GM18520 (cell line): ENCODE measurements around the gene ACTG1.
"Not testable (repeated sequence)": the region's sequence is repeated elsewhere in the genome, so short reads cannot be mapped to it uniquely, and the experiment has no call there.

ENCODE experiments used
- ATAC-seq: cut with Tn5 transposase; IDR thresholded peaks from one replicate; pipeline ENCODE4 v1.9.1; 2021; ENCODE audit not compliant: unreplicated experiment

ACTG1 gene

DNA sequence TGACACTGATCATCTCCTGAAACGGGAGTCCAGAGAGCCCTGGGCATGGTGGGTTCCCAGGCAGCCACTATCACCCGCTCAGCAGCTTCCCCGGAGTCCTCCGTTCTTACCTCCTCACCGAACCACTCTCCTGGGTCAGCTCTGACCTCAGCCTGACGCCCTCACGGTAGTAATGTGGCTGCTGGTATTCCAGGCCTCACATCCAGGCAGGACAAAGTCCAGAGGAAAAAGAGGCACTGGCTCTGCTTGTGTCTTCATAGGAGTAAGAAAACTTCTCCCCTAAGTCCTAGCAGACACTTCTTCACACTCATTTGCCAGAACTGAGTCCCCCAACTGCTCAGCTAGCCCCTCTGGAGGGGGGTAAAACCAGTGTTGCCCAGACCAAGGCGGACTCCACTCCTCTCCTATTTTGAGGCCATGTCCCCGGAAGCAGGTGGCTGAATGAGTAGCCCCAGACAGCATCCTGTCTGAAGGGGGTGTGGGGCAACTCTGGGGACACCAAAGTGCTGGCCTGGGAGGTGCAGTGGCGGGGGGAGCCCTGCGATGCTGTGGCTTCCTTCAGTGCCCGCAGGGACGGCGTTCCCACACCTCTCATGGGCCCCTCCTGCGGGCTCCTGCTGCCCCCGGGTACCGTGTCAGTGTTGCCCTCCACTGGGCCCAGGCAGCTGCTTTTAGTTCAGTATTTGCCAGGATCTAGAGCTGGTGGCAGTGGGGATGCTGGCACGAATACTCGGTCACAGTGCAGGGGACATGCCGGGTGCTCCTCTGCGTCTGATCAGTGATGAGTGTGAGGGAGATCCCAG is 20.9 kb upstream of the ACTG1 start:
- ATAC-seq = no peak

DNA sequence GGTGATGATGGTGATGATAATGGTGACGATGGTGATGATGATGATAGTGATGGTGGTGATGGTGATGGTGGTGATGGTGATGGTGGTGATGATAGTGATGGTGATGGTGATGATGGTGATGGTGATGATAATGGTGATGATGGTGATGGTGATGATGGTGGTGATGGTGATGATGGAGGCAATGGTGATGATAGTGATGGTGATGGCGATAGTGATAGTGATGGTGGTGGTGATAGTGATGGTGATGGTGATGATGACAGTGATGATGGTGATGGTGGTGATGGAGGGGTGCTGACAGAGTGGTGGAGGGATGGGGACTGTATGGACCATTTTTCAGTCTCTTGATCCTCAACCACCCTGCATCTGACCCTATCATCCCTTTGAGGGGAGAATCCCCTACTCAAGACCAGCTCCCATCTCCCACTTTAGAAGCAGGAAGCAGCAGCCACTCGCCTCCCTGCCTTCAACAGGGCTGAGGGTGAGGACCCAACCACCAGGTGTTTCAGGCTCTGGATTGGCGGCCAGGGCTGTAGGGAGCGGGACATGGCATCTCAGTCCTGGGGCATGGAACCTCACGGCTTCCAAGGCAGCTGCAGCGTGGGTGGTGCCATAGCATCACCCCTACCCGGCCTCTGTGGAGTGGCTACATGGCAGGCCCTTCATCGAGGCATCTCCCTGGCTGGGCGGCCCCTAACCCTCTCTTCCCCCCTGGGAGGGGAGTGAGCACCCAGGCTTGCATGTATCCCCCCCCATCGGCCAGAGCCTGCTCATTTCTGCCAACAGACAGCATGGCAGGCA is 20.1 kb upstream of the ACTG1 start:
- no peak for ATAC-seq

DNA sequence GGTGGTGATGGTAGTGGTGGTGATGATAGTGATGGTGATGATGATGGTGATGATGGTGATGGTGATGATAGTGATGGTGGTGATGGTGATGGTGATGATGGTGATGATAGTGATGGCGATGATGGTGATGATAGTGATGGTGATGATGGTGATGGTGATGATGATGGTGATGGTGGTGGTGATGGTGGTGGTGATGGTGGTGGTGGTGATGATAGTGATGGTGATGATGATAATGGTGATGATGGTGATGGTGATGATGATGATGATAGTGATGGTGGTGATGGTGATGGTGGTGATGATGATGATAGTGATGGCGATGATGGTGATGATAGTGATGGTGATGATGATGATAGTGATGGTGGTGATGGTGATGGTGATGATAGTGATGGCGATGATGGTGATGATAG is 19.4 kb upstream of the ACTG1 start:
- not testable (repeated sequence) for ATAC-seq

DNA sequence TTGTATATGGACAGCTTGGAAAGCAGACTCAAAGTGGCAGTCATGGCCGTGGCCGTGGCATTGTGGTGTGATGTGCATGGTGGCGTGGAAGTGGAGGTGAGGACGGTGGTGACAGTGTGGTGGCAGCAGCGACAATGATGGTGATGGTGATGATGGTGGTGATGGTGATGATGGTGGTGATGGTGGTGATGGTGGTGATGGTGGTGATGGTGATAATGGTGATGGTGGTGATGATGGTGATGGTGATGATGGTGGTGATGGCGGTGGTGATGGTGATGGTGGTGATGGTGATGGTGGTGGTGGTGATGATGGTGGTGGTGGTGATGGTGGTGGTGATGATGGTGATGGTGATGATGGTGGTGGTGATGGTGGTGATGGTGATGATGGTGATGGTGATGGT is 18.4 kb upstream of the ACTG1 start:
- not testable (repeated sequence) for ATAC-seq

DNA sequence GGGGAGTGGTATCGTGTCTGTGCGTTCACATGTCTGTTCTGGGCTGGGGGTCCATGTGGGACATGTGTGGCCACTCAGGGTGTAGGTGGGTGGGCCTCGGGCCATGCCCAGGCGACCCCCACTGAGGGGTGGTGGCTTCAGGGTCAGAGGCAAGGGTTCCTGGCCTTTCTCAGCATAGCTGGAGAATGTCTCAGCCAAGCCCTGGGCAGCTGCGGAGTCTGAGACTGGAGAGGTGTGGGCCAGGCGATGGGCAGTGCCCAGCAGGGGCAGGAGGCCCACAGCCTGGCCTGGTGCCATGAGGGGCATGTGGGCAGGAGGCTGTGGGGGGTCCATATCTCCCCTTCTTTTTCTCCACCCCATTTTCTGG is 16.8 kb upstream of the ACTG1 start:
- no peak for ATAC-seq

DNA sequence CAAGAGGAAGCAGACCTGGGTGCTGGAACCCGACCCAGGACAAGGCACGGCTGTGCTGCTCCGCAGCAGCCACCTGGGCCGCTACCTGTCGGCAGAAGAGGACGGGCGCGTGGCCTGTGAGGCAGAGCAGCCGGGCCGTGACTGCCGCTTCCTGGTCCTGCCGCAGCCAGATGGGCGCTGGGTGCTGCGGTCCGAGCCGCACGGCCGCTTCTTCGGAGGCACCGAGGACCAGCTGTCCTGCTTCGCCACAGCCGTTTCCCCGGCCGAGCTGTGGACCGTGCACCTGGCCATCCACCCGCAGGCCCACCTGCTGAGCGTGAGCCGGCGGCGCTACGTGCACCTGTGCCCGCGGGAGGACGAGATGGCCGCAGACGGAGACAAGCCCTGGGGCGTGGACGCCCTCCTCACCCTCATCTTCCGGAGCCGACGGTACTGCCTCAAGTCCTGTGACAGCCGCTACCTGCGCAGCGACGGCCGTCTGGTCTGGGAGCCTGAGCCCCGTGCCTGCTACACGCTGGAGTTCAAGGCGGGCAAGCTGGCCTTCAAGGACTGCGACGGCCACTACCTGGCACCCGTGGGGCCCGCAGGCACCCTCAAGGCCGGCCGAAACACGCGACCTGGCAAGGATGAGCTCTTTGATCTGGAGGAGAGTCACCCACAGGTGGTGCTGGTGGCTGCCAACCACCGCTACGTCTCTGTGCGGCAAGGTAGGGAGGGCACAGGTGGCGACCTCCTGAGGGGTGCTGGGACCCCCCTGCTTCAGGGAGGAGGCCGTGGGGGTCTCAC is 16.2 kb upstream of the ACTG1 start:
- no peak for ATAC-seq

DNA sequence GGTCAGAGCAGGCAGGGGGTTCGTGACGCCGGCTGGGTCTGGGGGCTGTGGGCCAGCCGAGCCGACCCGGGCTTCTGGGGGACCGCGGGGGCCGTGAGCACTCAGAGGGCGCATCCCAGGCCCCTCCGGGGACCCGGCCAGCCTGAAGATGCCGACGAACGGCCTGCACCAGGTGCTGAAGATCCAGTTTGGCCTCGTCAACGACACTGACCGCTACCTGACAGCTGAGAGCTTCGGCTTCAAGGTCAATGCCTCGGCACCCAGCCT is 15.7 kb upstream of the ACTG1 start:
- ATAC-seq = no peak

DNA sequence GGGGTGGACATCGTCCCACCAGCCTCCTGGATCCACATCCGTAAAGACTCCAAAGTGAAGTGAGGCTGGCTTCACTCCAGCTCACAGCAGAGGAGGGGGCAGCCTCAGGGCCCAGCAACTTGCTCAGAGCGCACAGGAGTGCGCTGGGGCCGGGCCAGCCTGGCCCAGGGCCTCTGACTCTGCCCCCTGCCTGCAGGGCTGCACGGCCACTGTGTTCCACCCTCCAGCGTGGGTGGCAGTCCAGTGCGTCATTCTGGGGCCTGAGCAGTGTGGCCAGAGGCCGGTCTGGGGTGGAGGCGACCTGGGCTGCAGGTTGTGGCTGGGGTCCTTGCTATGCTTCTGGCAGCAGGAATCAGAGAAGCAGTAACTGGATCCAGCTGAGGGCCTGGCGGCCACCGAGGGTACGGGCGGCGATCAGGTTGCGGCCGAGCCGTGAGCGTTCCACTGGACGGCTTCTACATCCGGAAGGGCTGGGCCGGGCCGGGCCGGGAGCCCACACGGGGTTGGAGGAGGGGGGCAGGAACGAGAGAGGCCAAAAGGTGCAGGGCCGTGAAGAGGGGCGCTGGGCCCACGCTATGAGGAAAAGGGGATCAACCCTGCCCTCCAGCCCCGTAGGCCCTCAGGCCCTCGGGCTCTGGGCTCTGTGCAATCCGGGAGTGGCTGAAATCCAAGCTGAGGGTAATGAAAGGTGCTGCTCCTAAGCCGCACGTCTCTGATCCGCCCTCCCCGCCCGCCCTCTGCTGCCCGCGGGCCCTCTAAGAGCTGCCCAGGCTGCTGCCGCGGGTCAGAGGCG is 15.2 kb upstream of the ACTG1 start, which contains the start of gene FSCN2:
FSCN2 (plus strand) TSS at position 787 of the 793 bp plus-strand sequence. CDS start 155 bp downstream, outside the sequence.
- ATAC-seq = no peak

DNA sequence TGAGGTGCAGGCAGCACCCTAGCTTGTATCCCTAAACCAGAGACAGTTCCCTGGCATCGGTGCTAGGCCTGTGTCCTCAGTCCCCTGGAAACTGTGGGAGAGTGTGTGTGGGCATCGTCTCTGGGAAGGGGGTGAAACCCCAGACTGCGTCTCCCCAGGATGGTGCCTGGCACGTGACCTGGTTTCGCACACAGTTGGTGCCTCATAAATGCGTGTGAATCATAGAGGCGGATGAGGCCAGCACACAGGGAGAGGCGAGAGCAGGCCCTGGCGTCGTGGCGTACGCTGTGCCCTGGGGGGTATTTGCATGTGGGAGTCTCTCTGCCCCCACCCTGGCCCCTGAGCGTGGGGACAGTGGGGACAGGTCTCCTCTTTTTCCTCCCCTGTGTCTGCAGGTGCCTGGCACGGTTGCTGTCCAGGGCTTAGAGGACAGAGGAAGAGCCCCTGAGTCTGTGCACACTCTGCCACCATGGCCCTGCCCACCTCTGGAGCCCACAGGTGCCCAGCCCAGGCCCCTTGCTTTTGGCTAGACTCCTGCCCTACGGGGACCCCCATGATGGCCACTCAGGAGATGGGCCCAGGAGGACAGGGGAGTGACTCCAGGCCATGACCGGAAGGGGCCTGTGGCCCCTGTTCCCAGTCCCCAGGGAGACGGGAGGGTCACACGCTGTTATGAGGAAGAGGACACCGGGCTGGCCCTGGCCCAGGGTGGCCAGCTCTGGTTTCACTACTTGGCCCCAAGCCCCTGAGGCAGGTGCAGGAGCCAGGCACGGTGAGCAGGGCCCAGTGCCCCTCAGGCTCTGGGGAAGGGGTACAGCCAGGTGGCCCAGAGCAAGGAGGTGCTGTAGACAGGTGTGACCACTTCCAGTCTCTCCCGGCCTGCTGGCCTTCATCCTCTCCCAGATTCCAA is 14.3 kb upstream of the ACTG1 start:
- no peak for ATAC-seq

DNA sequence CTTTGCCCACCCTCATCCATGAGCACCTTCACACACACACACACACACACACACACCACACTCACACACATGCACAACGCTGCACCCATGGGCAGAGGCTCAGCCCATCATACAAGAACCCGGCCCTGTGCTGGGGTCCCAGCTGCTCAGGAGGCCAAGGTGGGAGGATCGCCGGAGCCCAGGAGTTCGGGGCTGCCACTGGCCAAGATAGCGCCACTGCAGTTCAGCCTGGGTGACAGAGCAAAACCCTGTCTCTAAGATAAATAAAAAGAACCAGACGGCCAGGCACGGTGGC is 12.2 kb upstream of the ACTG1 start:
- ATAC-seq = no peak

DNA sequence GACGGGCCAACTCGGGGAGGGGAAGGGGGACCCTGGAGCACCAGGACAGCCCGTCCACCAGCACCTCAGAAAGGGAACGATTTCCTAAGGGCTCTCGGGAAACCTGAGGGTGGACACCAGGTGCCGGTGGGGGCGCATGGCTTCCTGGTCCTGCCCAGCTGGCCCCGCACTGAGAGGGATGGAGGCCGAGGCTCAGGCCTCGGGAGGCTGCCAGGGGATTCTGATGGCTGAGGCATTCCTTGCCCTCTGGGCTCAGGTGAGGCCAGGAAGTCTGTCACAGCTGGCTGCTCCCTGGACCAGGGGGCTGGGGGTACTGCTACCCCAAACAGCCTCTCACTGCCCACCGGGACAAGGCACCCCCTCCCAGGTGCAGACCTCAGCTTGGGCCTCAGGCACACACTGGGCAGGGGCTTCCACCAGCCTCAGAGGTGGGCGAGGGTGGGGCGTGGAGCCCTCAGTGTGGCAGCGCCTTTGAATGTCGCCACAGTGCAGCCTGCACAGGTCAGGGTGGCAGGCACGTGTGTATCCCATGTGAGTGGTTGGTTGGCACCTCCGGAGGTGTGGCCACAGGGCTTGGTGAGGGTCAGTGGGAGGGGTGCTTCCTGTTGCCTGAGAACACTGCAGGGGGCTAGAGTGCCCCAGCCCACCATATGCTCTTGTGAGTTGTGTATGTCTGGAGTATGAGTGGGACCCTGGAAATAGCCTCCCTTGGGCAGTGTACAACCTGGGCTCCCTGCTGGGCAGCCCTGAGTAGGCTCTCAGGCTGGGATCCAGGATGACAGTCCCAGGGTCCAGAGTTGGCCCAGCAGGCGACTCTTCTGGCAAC is 11.7 kb upstream of the ACTG1 start:
- no peak for ATAC-seq

DNA sequence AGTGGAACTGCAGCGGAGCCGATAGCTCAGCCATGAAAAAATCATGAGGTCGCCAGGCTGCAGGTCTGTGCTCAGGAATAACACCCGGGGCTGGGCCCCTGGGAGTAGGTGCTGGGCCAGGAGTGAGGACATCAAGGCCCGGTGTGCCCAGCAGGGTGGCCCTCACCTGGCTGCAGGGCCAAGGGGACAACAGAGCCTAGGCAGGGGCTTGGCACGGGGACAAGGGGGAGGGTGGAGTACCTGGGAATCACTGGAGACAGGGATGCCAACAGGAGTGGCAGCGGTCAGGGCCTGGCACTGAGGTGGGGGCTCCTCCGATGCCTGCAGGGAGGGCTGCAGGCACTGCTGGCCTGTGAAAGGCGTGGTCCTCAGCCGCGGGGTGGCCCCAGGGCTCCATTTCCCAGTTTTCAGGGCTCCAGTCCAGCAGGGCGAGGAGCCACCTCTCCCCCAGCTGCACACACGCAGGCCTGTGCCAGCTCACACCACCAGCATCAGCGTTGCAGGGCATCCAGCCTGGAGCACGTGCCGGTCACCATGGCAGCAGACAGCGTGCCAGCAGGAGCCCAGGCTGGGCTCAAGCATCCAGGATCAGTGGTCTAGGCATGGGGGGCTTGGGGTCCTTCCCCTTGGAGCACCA is 10.9 kb upstream of the ACTG1 start:
- no peak for ATAC-seq

DNA sequence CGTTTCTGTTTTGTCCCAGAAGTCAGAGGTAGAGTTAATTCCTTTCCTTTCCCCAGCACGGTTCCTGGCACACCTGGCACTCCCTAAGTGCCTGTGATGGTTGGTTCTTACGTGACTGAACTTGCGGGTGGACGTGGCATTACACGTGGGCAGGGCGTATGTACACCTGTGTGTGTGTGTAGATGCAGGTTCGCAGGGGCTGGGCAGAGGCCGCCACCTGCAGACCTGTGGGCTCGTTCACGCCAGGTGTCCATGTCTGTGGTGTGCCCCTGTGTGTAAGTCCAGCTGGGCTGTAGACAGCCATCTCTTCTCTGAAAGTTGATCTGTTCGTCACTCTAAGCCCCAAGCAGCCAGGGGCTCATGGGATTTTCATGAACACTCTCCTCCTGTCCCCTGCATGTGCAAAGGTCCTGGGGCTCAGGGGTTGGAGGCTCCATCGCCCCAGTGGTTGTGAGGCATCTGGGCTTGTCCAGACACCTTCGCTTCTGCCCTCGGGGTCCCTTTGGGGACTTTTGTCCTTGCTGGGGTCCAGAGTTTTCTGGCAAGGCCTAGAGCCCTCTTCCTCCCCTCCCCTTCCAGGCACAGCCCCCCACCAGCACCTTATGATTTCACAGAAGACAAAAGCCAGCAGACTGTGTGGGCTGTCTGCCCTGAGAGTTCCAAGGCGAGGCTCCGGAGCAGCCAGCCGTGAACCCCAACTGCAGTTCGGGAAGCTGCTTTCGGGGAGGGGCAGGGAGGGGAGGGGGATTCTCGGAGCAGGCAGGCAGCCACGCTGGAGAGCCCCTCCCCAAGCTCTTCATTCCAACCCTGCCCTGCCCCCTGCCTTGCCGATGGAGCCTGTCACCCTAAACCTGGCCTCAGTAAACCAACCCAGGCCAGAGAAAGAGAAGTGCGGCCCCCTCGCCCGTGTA is 10.1 kb upstream of the ACTG1 start:
- no peak for ATAC-seq

DNA sequence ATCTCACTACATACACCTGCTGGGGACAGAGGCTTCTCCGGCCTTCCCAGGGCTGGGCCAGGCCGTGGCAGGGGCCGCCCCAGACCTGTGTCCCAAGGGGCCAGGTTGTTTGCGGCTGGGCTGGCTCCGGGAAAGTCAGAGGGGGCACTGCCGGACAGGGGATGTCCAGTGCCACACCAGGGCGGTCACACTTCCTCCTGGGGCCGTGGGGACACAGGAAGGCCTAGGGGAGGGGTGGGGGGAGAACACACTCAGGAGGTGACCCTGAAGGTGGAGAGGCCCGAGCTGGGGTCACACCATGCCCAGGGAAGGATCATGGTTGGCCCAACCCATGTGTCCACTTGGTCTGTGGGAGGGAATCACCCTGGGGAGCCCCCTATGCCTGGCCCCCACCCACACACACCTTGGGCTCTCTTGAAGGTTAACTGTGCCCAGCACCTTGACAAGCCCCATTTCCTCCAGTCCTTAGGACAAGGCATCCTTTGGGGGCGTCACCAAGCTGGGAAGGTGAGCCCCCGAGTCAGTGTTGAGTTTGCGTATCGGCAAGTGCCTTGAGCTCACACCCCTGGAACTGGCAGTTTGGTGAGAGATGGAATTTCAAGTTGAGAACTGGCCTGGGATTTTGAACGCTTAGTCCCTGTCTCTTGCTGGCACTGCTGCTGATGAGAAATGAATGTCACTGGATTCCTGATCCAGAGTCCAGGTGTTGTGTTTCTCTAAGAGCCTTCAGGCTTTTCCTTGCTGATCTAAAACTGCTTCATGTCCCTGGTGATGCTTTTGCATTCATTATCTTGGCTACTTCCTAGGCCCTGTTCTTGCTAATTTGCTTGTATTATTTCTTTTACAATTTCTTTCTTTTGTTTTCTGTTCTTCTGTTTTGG is 7.7 kb upstream of the ACTG1 start:
- no peak for ATAC-seq

DNA sequence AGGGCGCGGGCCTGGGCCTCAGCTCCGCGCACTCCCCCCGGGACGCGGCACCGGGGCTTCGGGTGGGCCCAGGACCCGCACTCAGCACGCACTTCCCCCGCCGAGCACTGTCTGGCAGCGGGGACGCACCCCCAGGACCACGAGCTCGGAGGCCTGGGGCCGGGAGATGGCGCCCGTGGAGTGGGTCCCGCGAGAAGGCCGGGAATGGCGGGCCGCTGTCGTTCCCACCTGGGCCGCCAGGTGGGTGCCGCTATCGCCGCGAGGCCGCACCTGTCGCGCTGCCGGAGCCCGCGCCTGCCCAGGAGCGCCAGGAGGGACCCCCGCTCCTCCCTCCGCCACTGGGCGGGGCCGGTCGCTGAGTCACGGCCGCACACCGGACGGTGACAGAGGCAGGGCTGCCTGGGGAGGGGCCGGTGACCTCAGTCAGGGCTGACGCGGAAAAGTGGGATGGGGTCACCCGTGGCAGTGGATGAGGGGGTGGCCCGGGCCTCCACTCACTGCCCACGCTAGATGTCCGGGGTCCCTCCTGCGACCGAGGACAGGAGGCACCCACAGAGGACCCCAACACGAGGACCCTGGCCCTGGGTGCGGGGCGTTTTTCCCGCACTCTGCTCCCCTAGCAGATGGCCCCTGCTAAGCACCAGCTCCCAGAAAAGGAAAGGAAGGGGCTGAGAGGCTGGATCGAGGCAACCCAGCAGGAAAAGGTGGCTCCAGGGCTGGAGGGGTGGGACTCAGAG is 6.9 kb upstream of the ACTG1 start:
- no peak for ATAC-seq

DNA sequence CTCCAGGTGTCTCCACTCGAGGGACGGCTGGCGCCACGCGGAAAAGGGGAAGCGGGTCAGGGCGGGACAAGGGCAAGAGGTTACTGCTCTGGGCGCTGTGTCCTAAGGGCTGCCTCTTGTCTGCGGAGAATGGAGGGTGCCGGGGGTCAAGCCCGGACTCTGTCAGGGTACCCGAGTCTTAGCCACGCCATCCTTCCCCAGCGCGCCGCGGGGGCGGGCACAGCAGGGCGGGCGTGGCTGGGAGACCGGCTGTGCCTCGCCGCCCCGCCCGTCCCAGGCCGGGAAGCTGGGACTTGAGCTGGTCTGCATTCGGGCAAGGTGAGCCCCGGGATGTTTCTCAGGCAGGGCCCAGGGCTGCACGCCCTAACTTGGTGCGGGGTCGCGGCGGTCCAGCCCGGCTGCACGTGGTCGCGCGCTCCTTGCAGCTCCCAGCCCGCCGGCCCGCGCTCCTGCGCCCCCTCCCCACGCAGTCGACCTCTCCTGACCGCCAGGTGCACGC is 6.2 kb upstream of the ACTG1 start:
- no peak for ATAC-seq
